OCI-M2 (cell line): ENCODE data around the gene TJP1.
"Not testable (repeated sequence)": the region's sequence is repeated elsewhere in the genome, so short reads cannot be mapped to it uniquely, and the experiment has no call there.

Experiments used
- DNase-seq: peaks from one replicate; lab custom pipeline; 2025; ENCODE audit not compliant: unreplicated experiment; lab: John Stamatoyannopoulos, UW

TJP1 gene

GRCh38 chr15:29800491-29801366 is 21.5 kb downstream of the TJP1 start:
- no peak for DNase-seq

GRCh38 chr15:29799859-29800258 is 22.4 kb downstream of the TJP1 start:
- no peak for DNase-seq

- no peak for DNase-seq
These were observed 26.7 kb downstream of the TJP1 start for GRCh38 chr15:29795610-29796009.

- no peak for DNase-seq
These were observed 29.7 kb downstream of the TJP1 start for GRCh38 chr15:29792426-29793159.

GRCh38 chr15:29790607-29791006 is 31.7 kb downstream of the TJP1 start:
- no peak for DNase-seq

- no peak for DNase-seq
These were observed 32.4 kb downstream of the TJP1 start for GRCh38 chr15:29789871-29790270.

- no peak for DNase-seq
These were observed 33.7 kb downstream of the TJP1 start for GRCh38 chr15:29788433-29789034.

- no peak for DNase-seq
These were observed 34.5 kb downstream of the TJP1 start for GRCh38 chr15:29787767-29788166.

GRCh38 chr15:29785642-29786041 is 36.6 kb downstream of the TJP1 start:
- DNase-seq: no peak

GRCh38 chr15:29785136-29785535 is 37.1 kb downstream of the TJP1 start:
- no peak for DNase-seq

GRCh38 chr15:29784413-29784812 is 37.9 kb downstream of the TJP1 start:
- DNase-seq: no peak

- DNase-seq: not testable (repeated sequence)
These were observed 39.5 kb downstream of the TJP1 start for GRCh38 chr15:29782816-29783215.

- DNase-seq: no peak
These were observed 43.9 kb downstream of the TJP1 start for GRCh38 chr15:29778382-29778781.

- DNase-seq: no peak
These were observed 45.4 kb downstream of the TJP1 start for GRCh38 chr15:29776859-29777258.

- DNase-seq: no peak
These were observed 47.4 kb downstream of the TJP1 start for GRCh38 chr15:29774900-29775299.

- DNase-seq: no peak
These were observed 48.5 kb downstream of the TJP1 start for GRCh38 chr15:29773816-29774215.

- no peak for DNase-seq
These were observed 49.3 kb downstream of the TJP1 start for GRCh38 chr15:29773000-29773399.

- DNase-seq: no peak
These were observed 51.5 kb downstream of the TJP1 start for GRCh38 chr15:29770796-29771195.

- DNase-seq: no peak
These were observed 56.3 kb downstream of the TJP1 start for GRCh38 chr15:29765898-29766527.

GRCh38 chr15:29765234-29765841 is 56.9 kb downstream of the TJP1 start:
- no peak for DNase-seq

GRCh38 chr15:29759596-29759995 is 62.7 kb downstream of the TJP1 start:
- no peak for DNase-seq
